SU-DHL-6 (cell line): Measurements from ENCODE around the gene SFTPB.

Experiments used
- EZH2phosphoT487 ChIP-seq: fragments of 200-600 bp; sonication (generic), shearing (Covaris generic); conservative IDR thresholded peaks from 2 replicates; pipeline ENCODE4 v1.6.1; 2018; ENCODE audit warnings: mild to moderate bottlenecking, antibody characterized with exemption, low read length, moderate library complexity, mixed read lengths
- TF ChIP-seq, protein P1 (sequence below): fragments of 200-600 bp; sonication (generic); IDR thresholded peaks from one replicate; pipeline ENCODE4 v1.5.1; 2017; ENCODE audit warnings: antibody characterized with exemption, mild to moderate bottlenecking, low read length, moderate library complexity; ENCODE audit not compliant: insufficient read depth, poor library complexity, severe bottlenecking

DNA sequence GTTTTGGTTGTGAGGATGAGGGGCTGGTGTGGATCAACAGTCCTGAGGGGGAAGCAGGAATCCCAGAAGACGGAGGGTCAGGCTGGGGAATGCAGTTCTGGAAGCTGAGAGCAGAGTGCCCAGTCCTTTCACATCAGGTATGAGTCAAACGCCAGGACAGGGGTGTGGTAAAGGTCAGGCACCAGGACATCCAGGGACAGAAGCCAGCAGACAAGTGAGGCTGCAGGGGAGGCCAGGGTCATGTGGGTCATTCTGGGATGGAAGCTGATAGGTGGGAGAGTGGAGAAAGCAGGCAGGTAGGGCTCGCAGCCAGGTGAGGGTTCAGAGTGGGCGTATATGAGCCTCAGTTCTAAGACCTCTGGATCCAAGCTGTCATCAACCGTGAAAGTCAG lies 13.4 kb upstream of the SFTPB start:
- TF ChIP-seq, protein P1, sequence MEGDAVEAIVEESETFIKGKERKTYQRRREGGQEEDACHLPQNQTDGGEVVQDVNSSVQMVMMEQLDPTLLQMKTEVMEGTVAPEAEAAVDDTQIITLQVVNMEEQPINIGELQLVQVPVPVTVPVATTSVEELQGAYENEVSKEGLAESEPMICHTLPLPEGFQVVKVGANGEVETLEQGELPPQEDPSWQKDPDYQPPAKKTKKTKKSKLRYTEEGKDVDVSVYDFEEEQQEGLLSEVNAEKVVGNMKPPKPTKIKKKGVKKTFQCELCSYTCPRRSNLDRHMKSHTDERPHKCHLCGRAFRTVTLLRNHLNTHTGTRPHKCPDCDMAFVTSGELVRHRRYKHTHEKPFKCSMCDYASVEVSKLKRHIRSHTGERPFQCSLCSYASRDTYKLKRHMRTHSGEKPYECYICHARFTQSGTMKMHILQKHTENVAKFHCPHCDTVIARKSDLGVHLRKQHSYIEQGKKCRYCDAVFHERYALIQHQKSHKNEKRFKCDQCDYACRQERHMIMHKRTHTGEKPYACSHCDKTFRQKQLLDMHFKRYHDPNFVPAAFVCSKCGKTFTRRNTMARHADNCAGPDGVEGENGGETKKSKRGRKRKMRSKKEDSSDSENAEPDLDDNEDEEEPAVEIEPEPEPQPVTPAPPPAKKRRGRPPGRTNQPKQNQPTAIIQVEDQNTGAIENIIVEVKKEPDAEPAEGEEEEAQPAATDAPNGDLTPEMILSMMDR = no peak
- TF ChIP-seq EZH2phosphoT487 = no peak
